Upper lobe of right lung (tissue), 1 donor: ENCODE measurements around the gene INPP5E. TPM values are rescaled to one million over a fixed set of nuclear protein-coding genes. Genes with fewer than 3 reads are reported as not detected.

ENCODE experiments used
- ATAC-seq: fragments of 200-7000 bp; cut with Tn5 transposase; one replicate; pipeline ENCODE4 v1.9.1; 2020; ENCODE audit warnings: mild to moderate bottlenecking, moderate library complexity
- DNase-seq: peaks from one replicate; pipeline ENCODE4 v3.0.0-alpha.2; 2020
- H3K27ac ChIP-seq: fragments of 200-600 bp; one replicate; pipeline ENCODE4 v1.8.0; 2022
- H3K27me3 ChIP-seq: fragments of 200-600 bp; one replicate; pipeline ENCODE4 v1.8.0; 2022; ENCODE audit warnings: mild to moderate bottlenecking
- H3K36me3 ChIP-seq: fragments of 200-600 bp; one replicate; pipeline ENCODE4 v1.8.0; 2022
- H3K4me1 ChIP-seq: fragments of 200-600 bp; one replicate; pipeline ENCODE4 v1.8.0; 2022
- H3K4me3 ChIP-seq: fragments of 200-600 bp; one replicate; pipeline ENCODE4 v1.8.0; 2022; ENCODE audit warnings: mild to moderate bottlenecking
- H3K9me3 ChIP-seq: fragments of 200-600 bp; one replicate; pipeline ENCODE4 v1.8.0; 2022
- intact Hi-C: fragments of 100-400 bp; cut with DNase I; formaldehyde crosslinking; loops from one replicate; pipeline ENCODE4 v1.11.0; 2022
- total RNA-seq: library from RNA; stranded (reverse); fragmentation: NEBNext Ultra II Directional; extraction: Animal tissue kit (Norgen Biotek cat#: 25700); gene quantifications from one replicate; pipeline ENCODE4 v1.2.1, GENCODE V29; 2021
- TF ChIP-seq, protein P1 (sequence below): fragments of 200-600 bp; IDR thresholded peaks from one replicate; pipeline ENCODE4 v1.8.0; 2022; ENCODE audit warnings: antibody characterized with exemption
- donor health status: DM: no; HTN: yes; CAD: no; lungs with severe emphysema.

INPP5E gene
- total RNA-seq, 1 donor from 2014 or later, result 13.0 TPM

DNA sequence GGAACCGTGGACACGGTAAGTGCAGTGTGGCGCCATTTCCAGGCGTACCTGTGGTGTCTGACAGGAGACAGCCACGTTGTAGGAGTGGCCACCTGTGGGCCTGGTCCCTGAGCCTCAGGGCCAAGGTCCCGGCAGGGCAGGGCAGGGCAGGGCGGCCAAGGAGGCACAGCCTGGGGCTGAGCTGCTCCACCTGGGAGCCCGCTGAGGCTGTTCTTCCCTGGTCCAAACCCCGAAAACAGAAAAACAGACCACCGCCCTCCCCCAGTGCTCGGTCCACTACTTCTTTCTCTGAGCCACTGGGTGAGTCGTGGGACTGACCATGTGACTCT is 20.6 kb downstream of the INPP5E start:
- no peak for ATAC-seq
- Histone ChIP-seq H3K4me3 (no peak overlapping the region), H3K4me1 (no peaks in the 10 kb centered on the region), H3K36me3 (peaks cover 100% of the 10 kb centered on the region), H3K9me3 (no peaks in the 10 kb centered on the region), H3K27ac (no peak overlapping the region), H3K27me3 (no peaks in the 10 kb centered on the region)
- TF ChIP-seq, protein P1, sequence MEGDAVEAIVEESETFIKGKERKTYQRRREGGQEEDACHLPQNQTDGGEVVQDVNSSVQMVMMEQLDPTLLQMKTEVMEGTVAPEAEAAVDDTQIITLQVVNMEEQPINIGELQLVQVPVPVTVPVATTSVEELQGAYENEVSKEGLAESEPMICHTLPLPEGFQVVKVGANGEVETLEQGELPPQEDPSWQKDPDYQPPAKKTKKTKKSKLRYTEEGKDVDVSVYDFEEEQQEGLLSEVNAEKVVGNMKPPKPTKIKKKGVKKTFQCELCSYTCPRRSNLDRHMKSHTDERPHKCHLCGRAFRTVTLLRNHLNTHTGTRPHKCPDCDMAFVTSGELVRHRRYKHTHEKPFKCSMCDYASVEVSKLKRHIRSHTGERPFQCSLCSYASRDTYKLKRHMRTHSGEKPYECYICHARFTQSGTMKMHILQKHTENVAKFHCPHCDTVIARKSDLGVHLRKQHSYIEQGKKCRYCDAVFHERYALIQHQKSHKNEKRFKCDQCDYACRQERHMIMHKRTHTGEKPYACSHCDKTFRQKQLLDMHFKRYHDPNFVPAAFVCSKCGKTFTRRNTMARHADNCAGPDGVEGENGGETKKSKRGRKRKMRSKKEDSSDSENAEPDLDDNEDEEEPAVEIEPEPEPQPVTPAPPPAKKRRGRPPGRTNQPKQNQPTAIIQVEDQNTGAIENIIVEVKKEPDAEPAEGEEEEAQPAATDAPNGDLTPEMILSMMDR, result no peak
- intact Hi-C loops, result no loop called here
- DNase-seq, result no peak

- DNase-seq (no peak), ATAC-seq (no peak)
- H3K27me3 ChIP-seq, result no peaks in the 10 kb centered on the region
- peaks cover 100% of the 10 kb centered on the region for H3K36me3 ChIP-seq
- no peak overlapping the region for H3K27ac ChIP-seq
- H3K4me3 ChIP-seq, result no peak overlapping the region
- H3K9me3 ChIP-seq, result no peaks in the 10 kb centered on the region
- intact Hi-C loops, result no loop called here
- no peaks in the 10 kb centered on the region for H3K4me1 ChIP-seq
- TF ChIP-seq, protein P1, result no peak
These were observed 21.2 kb downstream of the INPP5E start for GRCh38 chr9:136418182-136419091.

- no peak for DNase-seq
- Histone ChIP-seq H3K27me3 (no peaks in the 10 kb centered on the region), H3K27ac (no peak overlapping the region), H3K9me3 (no peaks in the 10 kb centered on the region), H3K4me1 (peaks cover 2% of the 10 kb centered on the region), H3K36me3 (peaks cover 99% of the 10 kb centered on the region), H3K4me3 (no peak overlapping the region)
- no peak for ATAC-seq
- intact Hi-C loops, result no loop called here
- TF ChIP-seq, protein P1, result no peak
These were observed 22.7 kb downstream of the INPP5E start for GRCh38 chr9:136416914-136417313.

- Histone ChIP-seq H3K27ac (no peak overlapping the region), H3K36me3 (peaks cover 96% of the 10 kb centered on the region), H3K9me3 (no peaks in the 10 kb centered on the region), H3K27me3 (no peaks in the 10 kb centered on the region), H3K4me3 (no peak overlapping the region), H3K4me1 (peaks cover 6% of the 10 kb centered on the region)
- no peak for DNase-seq
- TF ChIP-seq, protein P1, result no peak
- ATAC-seq, result no peak
- intact Hi-C loops, result no loop called here
These were observed 23.2 kb downstream of the INPP5E start for GRCh38 chr9:136416427-136416826.

DNA sequence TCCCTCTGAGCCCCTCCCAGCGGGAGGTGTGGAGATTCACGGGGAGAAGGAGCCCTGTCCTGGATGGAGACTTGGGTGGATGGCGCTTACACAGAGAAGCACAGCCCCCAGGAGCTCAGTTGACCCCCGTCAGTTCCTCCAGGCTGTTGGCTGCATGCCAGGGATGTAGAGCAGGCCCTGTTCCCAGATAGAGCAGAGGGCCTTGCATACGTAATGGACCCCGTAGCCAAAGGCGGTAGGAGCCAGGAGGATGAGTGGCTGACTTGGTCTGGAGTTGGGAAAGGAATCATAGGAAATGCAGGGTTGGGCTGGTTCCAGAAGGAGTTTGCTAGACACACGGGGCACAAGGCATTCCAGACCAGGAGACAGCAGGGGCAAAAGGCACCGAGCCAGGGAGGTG is 26.7 kb downstream of the INPP5E start:
- Histone ChIP-seq H3K27ac (no peak overlapping the region), H3K27me3 (no peaks in the 10 kb centered on the region), H3K4me3 (no peak overlapping the region), H3K9me3 (no peaks in the 10 kb centered on the region), H3K4me1 (peaks cover 21% of the 10 kb centered on the region), H3K36me3 (peaks cover 62% of the 10 kb centered on the region)
- DNase-seq (no peak), ATAC-seq (no peak)
- intact Hi-C loops, result no loop called here
- TF ChIP-seq, protein P1, result no peak
